Panc1 (cell line): ENCODE measurements around the gene EHD1. TPM values are rescaled to one million over a fixed set of nuclear protein-coding genes. Genes with fewer than 3 reads are reported as not detected.

Source experiments
- ATAC-seq: fragments of 200-7000 bp; cut with Tn5 transposase; 2 replicates; pipeline ENCODE4 v1.9.1; 2020; ENCODE audit warnings: mild to moderate bottlenecking, moderate library complexity
- BruUV-seq: library from RNA; stranded (reverse); fragments of 400-500 nt; replicated peaks from 2 replicates; lab custom pipeline; 2021; lab: Mats Ljungman, UMichigan
- CTCF ChIA-PET: fragments of 300-600 bp; sonication (Branson Sonifier 250); formaldehyde crosslinking; loops from one replicate; lab custom pipeline; 2022; ENCODE audit warnings: antibody characterized with exemption; lab: Charles Lee
- POLR2A ChIA-PET: fragments of 300-600 bp; sonication (Branson Sonifier 250); formaldehyde crosslinking; loops from one replicate; lab custom pipeline; 2022; ENCODE audit warnings: antibody characterized with exemption; lab: Charles Lee
- DNase-seq: peaks from one replicate; pipeline ENCODE4 v3.0.0-alpha.2; 2010; ENCODE audit warnings: low read depth, low spot score
- H3K27ac ChIP-seq: 2 replicates; pipeline ENCODE4 v1.5.1; 2011; ENCODE audit warnings: mild to moderate bottlenecking, low read length, inconsistent platforms
- H3K27me3 ChIP-seq: fragments of 200-500 bp; sonication (Bioruptor generic); 2 replicates; pipeline ENCODE4 v1.6.0; 2014; ENCODE audit warnings: low read length, inconsistent platforms; ENCODE audit not compliant: control insufficient read depth, insufficient read depth
- H3K36me3 ChIP-seq: fragments of 200-500 bp; sonication (Bioruptor generic); 2 replicates; pipeline ENCODE4 v1.5.1; 2014; ENCODE audit warnings: inconsistent platforms, mild to moderate bottlenecking, low read length, moderate library complexity; ENCODE audit not compliant: control insufficient read depth, insufficient read depth
- H3K4me1 ChIP-seq: 2 replicates; pipeline ENCODE4 v1.5.1; 2011; ENCODE audit warnings: inconsistent platforms, mild to moderate bottlenecking, low read length, moderate library complexity; ENCODE audit not compliant: control insufficient read depth, insufficient read depth
- H3K4me3 ChIP-seq, 2 experiments: 2 replicates each; pipeline ENCODE4 v1.5.1; 2011 to 2012; ENCODE audit warnings: low read depth in 2 of 2, low read length in 2 of 2, mild to moderate bottlenecking in 2 of 2, inconsistent platforms in 1 of 2, moderate library complexity in 1 of 2
- H3K9me3 ChIP-seq: fragments of 200-500 bp; sonication (Bioruptor generic); 2 replicates; pipeline ENCODE4 v1.5.1; 2014; ENCODE audit warnings: low read depth, mild to moderate bottlenecking, inconsistent platforms, low read length, moderate library complexity; ENCODE audit not compliant: control insufficient read depth, insufficient read depth
- CTCF ChIP-seq: fragments of 450-650 bp; IDR thresholded peaks from 2 replicates; pipeline ENCODE4 v1.5.1; 2017; ENCODE audit warnings: mild to moderate bottlenecking
- POLR2AphosphoS5 ChIP-seq: IDR thresholded peaks from 2 replicates; pipeline ENCODE4 v1.6.1; 2012; ENCODE audit warnings: mild to moderate bottlenecking, low read depth, low read length, moderate library complexity
- SIN3A ChIP-seq: IDR thresholded peaks from 2 replicates; pipeline ENCODE4 v1.6.1; 2012; ENCODE audit warnings: low read depth, mild to moderate bottlenecking, low read length, moderate library complexity, borderline replicate concordance; ENCODE audit not compliant: insufficient read depth
- TCF7L2 ChIP-seq: IDR thresholded peaks from 2 replicates; pipeline ENCODE4 v1.6.1; 2011; ENCODE audit warnings: mild to moderate bottlenecking, low read depth, low read length, inconsistent platforms
- in situ Hi-C: cut with HindIII; loops from 2 replicates; pipeline ENCODE4 v1.10.0; 2016; ENCODE audit warnings: low sequenced_read_pairs, low pct_unique_long_range_greater_than_20kb
- intact Hi-C: fragments of 100-400 bp; cut with micrococcal nuclease; formaldehyde crosslinking; loops from one replicate; pipeline ENCODE4 v1.10.0; 2022; ENCODE audit not compliant: unreplicated experiment
- total RNA-seq: library from RNA; stranded (reverse); gene quantifications from one replicate; pipeline ENCODE4 v1.2.1, GENCODE V29; 2021; ENCODE audit not compliant: unreplicated experiment
- TF ChIP-seq, protein P1 (sequence below), 2 experiments: IDR thresholded peaks; 2 replicates each; pipeline ENCODE4 v1.6.1; 2011 to 2012; ENCODE audit warnings: low read depth in 2 of 2, control low read depth in 1 of 2, low read length in 1 of 2, mild to moderate bottlenecking in 1 of 2, moderate library complexity in 1 of 2; ENCODE audit not compliant: insufficient read depth in 1 of 2

The EHD1 gene
- total RNA-seq, 1 experiment from 2014 or later: 186 TPM

DNA sequence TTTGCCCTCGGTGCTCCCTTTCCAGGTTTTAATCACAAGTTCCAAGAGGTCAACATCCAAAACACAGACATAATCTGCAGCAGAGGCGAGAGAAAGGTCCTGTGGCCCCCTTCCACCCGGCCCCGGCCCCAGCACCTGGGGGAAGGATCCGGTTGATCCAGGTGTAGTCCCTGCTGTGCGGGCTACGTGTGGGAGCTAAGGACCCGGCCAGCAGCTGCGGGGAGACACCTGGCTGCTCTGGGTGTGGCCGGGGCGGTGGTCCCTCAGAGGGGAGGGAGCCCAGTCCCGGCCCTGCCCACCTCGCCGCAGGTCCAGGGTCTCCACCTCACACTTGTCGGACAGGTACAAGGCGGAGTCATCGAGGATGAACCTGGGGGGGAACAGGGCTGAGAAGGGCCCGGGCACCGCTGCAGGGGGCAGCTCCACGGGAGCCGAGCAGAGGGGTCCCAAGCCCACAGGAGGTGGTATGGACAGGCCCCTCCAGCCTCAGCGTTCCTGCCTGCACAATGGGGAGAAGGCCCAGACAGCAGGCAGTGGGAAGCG lies 24.9 kb upstream of the EHD1 start:
- ChIA-PET POLR2A (no interaction called here), CTCF (no interaction called here)
- BruUV-seq: no TSS peak
- H3K27me3 ChIP-seq: no peaks in the 10 kb centered on the region
- TF ChIP-seq TCF7L2 (no peak), POLR2AphosphoS5 (no peak), SIN3A (no peak), CTCF (no peak)
- TF ChIP-seq, protein P1, sequence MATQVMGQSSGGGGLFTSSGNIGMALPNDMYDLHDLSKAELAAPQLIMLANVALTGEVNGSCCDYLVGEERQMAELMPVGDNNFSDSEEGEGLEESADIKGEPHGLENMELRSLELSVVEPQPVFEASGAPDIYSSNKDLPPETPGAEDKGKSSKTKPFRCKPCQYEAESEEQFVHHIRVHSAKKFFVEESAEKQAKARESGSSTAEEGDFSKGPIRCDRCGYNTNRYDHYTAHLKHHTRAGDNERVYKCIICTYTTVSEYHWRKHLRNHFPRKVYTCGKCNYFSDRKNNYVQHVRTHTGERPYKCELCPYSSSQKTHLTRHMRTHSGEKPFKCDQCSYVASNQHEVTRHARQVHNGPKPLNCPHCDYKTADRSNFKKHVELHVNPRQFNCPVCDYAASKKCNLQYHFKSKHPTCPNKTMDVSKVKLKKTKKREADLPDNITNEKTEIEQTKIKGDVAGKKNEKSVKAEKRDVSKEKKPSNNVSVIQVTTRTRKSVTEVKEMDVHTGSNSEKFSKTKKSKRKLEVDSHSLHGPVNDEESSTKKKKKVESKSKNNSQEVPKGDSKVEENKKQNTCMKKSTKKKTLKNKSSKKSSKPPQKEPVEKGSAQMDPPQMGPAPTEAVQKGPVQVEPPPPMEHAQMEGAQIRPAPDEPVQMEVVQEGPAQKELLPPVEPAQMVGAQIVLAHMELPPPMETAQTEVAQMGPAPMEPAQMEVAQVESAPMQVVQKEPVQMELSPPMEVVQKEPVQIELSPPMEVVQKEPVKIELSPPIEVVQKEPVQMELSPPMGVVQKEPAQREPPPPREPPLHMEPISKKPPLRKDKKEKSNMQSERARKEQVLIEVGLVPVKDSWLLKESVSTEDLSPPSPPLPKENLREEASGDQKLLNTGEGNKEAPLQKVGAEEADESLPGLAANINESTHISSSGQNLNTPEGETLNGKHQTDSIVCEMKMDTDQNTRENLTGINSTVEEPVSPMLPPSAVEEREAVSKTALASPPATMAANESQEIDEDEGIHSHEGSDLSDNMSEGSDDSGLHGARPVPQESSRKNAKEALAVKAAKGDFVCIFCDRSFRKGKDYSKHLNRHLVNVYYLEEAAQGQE (IDR thresholded peaks at IDR 0.05; ENCODE audit: insufficient read depth in 1 of 2, low read depth in 2 of 2, low read length in 1 of 2): no peak
- H3K27ac ChIP-seq: no peak overlapping the region
- no peak overlapping the region for H3K4me3 ChIP-seq
- no peak for DNase-seq
- intact Hi-C loops (no loop called here), in situ Hi-C loops (no loop called here)
- H3K4me1 ChIP-seq: peaks cover 7% of the 10 kb centered on the region
- H3K36me3 ChIP-seq: peaks cover 2% of the 10 kb centered on the region; the same call in 1 of the 2 replicates
- ATAC-seq: no peak
- no peaks in the 10 kb centered on the region for H3K9me3 ChIP-seq

DNA sequence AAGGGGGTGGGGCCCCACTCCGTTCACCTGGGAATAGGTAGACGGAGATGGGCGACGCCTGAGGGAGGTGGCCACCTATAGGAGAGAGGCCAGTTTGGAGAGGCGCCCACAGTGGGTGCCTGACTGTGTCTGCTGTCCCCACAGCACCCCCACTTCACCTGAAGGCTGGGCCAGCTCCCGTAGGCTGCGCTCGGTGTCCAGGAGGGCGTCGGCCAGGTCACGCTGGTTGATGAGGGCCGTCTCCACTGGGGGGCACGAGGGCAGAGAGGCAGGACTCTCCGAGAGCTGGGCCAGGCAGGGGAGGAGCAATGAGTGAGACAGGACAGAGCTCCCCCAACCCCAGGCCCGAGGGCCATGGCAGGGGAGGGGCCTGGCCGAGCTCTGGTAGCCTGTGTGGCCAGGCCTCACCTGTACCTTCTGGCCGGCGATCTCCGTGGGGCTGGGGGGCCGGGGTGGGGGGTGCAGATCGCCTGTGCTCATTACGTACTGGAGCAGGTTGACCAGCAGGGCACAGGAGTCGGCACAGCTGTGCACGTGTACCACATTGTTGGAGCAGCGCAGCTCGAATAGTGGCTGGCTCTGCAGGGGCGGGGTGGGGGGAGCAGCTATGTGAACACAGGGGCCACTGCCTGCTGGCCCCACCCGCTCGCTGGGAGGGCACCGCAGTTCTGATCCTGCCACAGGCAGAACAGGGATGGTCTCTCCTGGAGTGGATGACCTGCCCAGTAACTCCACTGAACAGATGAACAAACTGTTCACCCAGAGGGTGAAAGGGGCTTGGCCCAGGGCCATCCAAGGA lies 23.9 kb upstream of the EHD1 start:
- no peak overlapping the region for H3K4me3 ChIP-seq
- no peaks in the 10 kb centered on the region for H3K9me3 ChIP-seq
- TF ChIP-seq CTCF: no peak
- no peak for TF ChIP-seq SIN3A
- TF ChIP-seq TCF7L2: no peak
- TF ChIP-seq POLR2AphosphoS5: no peak
- TF ChIP-seq, protein P1 (IDR thresholded peaks at IDR 0.05; ENCODE audit: insufficient read depth in 1 of 2, low read depth in 2 of 2, low read length in 1 of 2): no peak
- H3K36me3 ChIP-seq: peaks cover 2% of the 10 kb centered on the region; the same call in 1 of the 2 replicates
- H3K27ac ChIP-seq: no peak overlapping the region
- ATAC-seq (no peak), DNase-seq (no peak)
- H3K27me3 ChIP-seq: no peaks in the 10 kb centered on the region
- ChIA-PET POLR2A (no interaction called here), CTCF (interaction anchor here (1.0 kb wide), 1 partner anchor 14 kb away, joined by 17 read pairs; no protein-coding TSS in a partner anchor)
- in situ Hi-C loops: no loop called here
- intact Hi-C loops: no loop called here
- peaks cover 7% of the 10 kb centered on the region for H3K4me1 ChIP-seq
- BruUV-seq: no TSS peak
